Activated CD4-positive, alpha-beta T cell treated with anti-CD3 and anti-CD28 coated beads, Interleukin-2, amount 10 ng/mL, durations not matched to agents 7 days and 5 days (primary cell): Measurements from ENCODE around the gene PRKAR1B. TPM values are rescaled to one million over a fixed set of nuclear protein-coding genes. Genes with fewer than 3 reads are reported as not detected.

Experiments used
- CTCF ChIA-PET: fragments of 350-600 bp; sonication (Branson Sonifier 250); formaldehyde crosslinking; loops from one replicate; lab custom pipeline; 2021; ENCODE audit warnings: antibody characterized with exemption; lab: Charles Lee
- POLR2A ChIA-PET: fragments of 350-600 bp; sonication (Branson Sonifier 250); formaldehyde crosslinking; loops from one replicate; lab custom pipeline; 2021; ENCODE audit warnings: antibody characterized with exemption; lab: Charles Lee
- DNase-seq: peaks from one replicate; pipeline ENCODE4 v3.0.0-alpha.2; 2020
- H3K27ac Mint-ChIP-seq: one replicate; pipeline ENCODE4 v1.8.0; 2021; ENCODE audit warnings: mild to moderate bottlenecking, moderate library complexity, mixed read lengths
- H3K27me3 Mint-ChIP-seq: one replicate; pipeline ENCODE4 v1.8.0; 2021; ENCODE audit warnings: mixed read lengths
- H3K36me3 Mint-ChIP-seq: one replicate; pipeline ENCODE4 v1.8.0; 2021; ENCODE audit warnings: low read depth, mixed read lengths
- H3K4me1 Mint-ChIP-seq: one replicate; pipeline ENCODE4 v1.8.0; 2021; ENCODE audit warnings: mixed read lengths
- H3K4me3 Mint-ChIP-seq: one replicate; pipeline ENCODE4 v1.8.0; 2021; ENCODE audit warnings: mild to moderate bottlenecking, moderate library complexity, mixed read lengths
- H3K9me3 Mint-ChIP-seq: one replicate; pipeline ENCODE4 v1.8.0; 2021; ENCODE audit warnings: mixed read lengths
- total RNA-seq, 2 experiments: library from RNA; stranded (reverse); gene quantifications; one replicate each; pipeline ENCODE4 v1.2.3, GENCODE V29; 2021

PRKAR1B gene
- total RNA-seq, 2 experiments from 2014 or later = 29.8 to 32.5 TPM

DNA sequence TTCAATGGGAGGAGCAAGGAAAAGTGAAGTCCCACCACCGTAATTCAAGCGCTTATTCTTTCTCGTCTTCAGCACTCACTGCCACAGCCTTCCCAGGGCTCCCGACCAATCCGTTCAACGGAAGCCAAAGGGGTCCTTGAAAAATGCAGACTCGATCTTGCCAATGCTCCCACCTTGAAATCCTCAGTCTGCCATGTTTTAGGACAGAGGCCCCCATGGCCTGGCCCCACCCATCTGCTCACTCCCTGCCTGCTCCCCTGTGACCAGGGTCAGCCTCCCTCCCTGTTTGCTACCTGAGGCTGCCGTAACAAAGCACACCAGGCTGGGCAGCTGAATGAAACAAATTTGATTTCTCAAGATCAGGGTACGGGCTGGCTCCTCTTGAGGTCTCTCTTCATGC is 3.5 kb downstream of the PRKAR1B start:
- no peak overlapping the region for H3K27ac Mint-ChIP-seq
- ChIA-PET POLR2A (no interaction called here), CTCF (no interaction called here)
- no peak overlapping the region for H3K4me3 Mint-ChIP-seq
- peaks cover 30% of the 10 kb centered on the region for H3K4me1 Mint-ChIP-seq
- H3K27me3 Mint-ChIP-seq = no peaks in the 10 kb centered on the region
- DNase-seq = no peak
- H3K36me3 Mint-ChIP-seq = peaks cover 48% of the 10 kb centered on the region
- H3K9me3 Mint-ChIP-seq = peaks cover 39% of the 10 kb centered on the region

DNA sequence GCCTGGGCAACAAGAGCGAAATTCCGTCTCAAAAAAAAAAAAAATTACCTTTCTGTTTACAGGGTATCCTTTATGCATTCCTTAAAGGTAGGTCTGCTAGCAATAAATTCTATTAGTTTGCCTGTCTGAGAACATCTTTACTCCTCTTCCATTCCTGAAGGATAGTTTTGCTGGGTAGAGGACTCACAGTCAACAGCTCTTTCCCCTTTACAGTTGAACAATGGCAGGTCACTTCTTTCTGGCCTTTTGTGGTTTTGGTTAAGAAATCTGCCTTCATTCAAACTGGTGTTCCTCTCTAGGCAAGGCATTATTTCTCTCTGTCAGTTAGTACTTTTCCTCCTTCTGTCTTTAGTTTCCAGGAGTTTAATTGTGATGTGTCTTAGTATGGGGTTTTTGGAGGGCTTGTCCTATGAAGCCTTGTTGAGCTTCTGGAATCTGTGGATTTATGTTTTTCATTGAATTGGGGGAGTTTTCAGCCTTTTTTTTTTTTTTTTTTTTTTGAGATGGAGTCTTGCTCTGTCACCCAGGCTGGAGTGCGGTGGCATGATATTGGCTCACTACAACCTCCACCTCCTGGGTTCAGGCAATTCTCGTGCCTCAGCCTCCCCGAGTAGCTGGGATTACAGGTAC is 5.3 kb downstream of the PRKAR1B start:
- ChIA-PET CTCF (no interaction called here), POLR2A (no interaction called here)
- DNase-seq = no peak
- peaks cover 48% of the 10 kb centered on the region for H3K36me3 Mint-ChIP-seq
- no peak overlapping the region for H3K4me3 Mint-ChIP-seq
- peaks cover 20% of the 10 kb centered on the region for H3K4me1 Mint-ChIP-seq
- H3K27me3 Mint-ChIP-seq = no peaks in the 10 kb centered on the region
- peaks cover 39% of the 10 kb centered on the region for H3K9me3 Mint-ChIP-seq
- no peak overlapping the region for H3K27ac Mint-ChIP-seq

DNA sequence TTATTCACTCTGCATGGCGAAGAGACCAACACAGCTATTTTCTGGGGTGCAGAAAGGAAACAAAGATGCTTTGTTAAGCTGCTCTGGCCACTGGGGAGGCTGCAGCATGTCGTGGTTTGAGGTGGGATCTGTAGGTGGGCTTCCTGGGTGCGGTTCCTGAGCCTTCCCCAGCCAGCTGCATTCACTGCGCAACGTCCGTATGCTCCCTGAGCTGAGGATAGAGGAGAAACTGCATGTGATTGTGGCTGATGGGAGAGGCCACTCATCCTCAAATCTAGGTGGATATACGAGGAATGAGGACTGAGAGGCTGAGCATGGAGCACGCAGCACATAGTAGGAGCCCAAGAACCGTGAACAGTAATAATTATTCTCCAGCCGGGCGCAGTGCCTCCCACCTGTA is 10.4 kb downstream of the PRKAR1B start:
- ChIA-PET CTCF (interaction anchor here (0.6 to 1.2 kb wide), 2 partner anchors 25 to 69 kb away, joined by 3 read pairs; no protein-coding TSS in a partner anchor), POLR2A (no interaction called here)
- Mint-ChIP-seq H3K4me1 (peaks cover 8% of the 10 kb centered on the region), H3K36me3 (peaks cover 11% of the 10 kb centered on the region), H3K27me3 (no peaks in the 10 kb centered on the region), H3K9me3 (peaks cover 10% of the 10 kb centered on the region), H3K27ac (no peak overlapping the region), H3K4me3 (no peak overlapping the region)
- no peak for DNase-seq

GRCh38 chr7:716222-716621 is 10.9 kb downstream of the PRKAR1B start:
- H3K27ac Mint-ChIP-seq = no peak overlapping the region
- no peak for DNase-seq
- H3K9me3 Mint-ChIP-seq = peaks cover 9% of the 10 kb centered on the region
- peaks cover 8% of the 10 kb centered on the region for H3K4me1 Mint-ChIP-seq
- ChIA-PET POLR2A (no interaction called here), CTCF (interaction anchor here (0.6 to 1.2 kb wide), 4 partner anchors 15 to 68 kb away, joined by 3 to 8 read pairs (median 4); no protein-coding TSS in a partner anchor)
- H3K27me3 Mint-ChIP-seq = no peaks in the 10 kb centered on the region
- H3K36me3 Mint-ChIP-seq = peaks cover 10% of the 10 kb centered on the region
- H3K4me3 Mint-ChIP-seq = no peak overlapping the region

- DNase-seq = no peak
- Mint-ChIP-seq H3K27ac (no peak overlapping the region), H3K4me3 (no peak overlapping the region), H3K36me3 (peaks cover 6% of the 10 kb centered on the region), H3K9me3 (no peaks in the 10 kb centered on the region), H3K27me3 (no peaks in the 10 kb centered on the region), H3K4me1 (peaks cover 8% of the 10 kb centered on the region)
- POLR2A ChIA-PET = no interaction called here
- CTCF ChIA-PET = no interaction called here
Measured at GRCh38 chr7:714251-714671, 12.8 kb downstream of the PRKAR1B start.

GRCh38 chr7:713488-714230 is 13.4 kb downstream of the PRKAR1B start:
- Mint-ChIP-seq H3K4me1 (peaks cover 8% of the 10 kb centered on the region), H3K27ac (peak overlapping the region; percentile 2), H3K4me3 (peak overlapping the region; percentile 17), H3K27me3 (no peaks in the 10 kb centered on the region), H3K36me3 (peaks cover 6% of the 10 kb centered on the region), H3K9me3 (no peaks in the 10 kb centered on the region)
- POLR2A ChIA-PET = no interaction called here
- no peak for DNase-seq
- CTCF ChIA-PET = no interaction called here

- DNase-seq = no peak
- H3K27ac Mint-ChIP-seq = no peak overlapping the region
- H3K4me1 Mint-ChIP-seq = peaks cover 6% of the 10 kb centered on the region
- CTCF ChIA-PET = no interaction called here
- POLR2A ChIA-PET = no interaction called here
- H3K9me3 Mint-ChIP-seq = no peaks in the 10 kb centered on the region
- H3K4me3 Mint-ChIP-seq = peak overlapping the region; percentile 52
- peaks cover 6% of the 10 kb centered on the region for H3K36me3 Mint-ChIP-seq
- no peaks in the 10 kb centered on the region for H3K27me3 Mint-ChIP-seq
Measured at GRCh38 chr7:713139-713457, 14.0 kb downstream of the PRKAR1B start.

DNA sequence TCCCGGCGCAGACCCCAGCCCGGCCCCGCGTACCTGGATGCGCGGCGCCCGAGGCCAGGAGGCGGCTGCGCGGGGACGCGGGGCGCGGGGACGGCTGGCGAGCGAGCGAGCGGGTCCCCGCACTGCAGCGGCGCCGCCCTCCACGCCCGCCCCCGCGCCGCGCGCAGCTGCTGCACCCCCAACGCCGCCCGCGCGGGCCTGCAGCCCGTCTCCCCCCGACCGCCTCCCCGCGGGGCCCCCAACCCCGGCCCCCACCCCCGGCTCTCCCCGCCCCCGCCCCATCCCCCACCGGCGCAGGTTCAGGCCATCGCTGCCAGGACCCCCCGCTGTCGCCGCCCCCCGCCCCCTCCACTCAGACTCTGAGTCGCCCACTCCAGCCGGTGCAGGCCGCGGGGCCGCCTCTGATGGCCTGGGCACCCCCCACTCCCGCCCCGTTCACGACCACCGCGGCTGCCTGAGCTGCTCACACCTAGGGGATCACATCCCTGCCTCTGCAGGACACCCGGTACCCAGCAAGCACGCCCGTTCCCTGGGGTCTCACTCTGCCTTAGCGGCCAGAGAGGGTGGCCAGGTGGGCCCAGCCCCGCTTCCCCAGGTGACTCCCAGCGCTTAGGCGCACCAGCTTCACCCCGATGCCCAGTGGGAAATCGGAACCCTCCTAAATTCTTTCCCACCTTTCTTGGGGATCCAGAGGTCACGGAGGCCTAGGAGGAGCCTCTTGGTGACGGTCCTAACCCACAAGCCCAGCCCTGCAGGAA is 14.5 kb downstream of the PRKAR1B start:
- no peaks in the 10 kb centered on the region for H3K9me3 Mint-ChIP-seq
- H3K4me1 Mint-ChIP-seq = peaks cover 6% of the 10 kb centered on the region
- peaks cover 9% of the 10 kb centered on the region for H3K36me3 Mint-ChIP-seq
- peak overlapping the region; percentile 52 for H3K4me3 Mint-ChIP-seq
- ChIA-PET CTCF (no interaction called here), POLR2A (no interaction called here)
- H3K27me3 Mint-ChIP-seq = no peaks in the 10 kb centered on the region
- peak overlapping the region; percentile 41 for H3K27ac Mint-ChIP-seq
- DNase-seq = no peak

- no peak for DNase-seq
- Mint-ChIP-seq H3K4me1 (peaks cover 6% of the 10 kb centered on the region), H3K27ac (no peak overlapping the region), H3K4me3 (no peak overlapping the region), H3K36me3 (peaks cover 12% of the 10 kb centered on the region), H3K27me3 (no peaks in the 10 kb centered on the region), H3K9me3 (no peaks in the 10 kb centered on the region)
- POLR2A ChIA-PET = no interaction called here
- CTCF ChIA-PET = no interaction called here
Measured at GRCh38 chr7:711922-712380, 15.1 kb downstream of the PRKAR1B start.

- H3K36me3 Mint-ChIP-seq = peaks cover 12% of the 10 kb centered on the region
- no peaks in the 10 kb centered on the region for H3K27me3 Mint-ChIP-seq
- POLR2A ChIA-PET = no interaction called here
- CTCF ChIA-PET = no interaction called here
- H3K27ac Mint-ChIP-seq = no peak overlapping the region
- DNase-seq = no peak
- peak overlapping the region; percentile 13 for H3K4me3 Mint-ChIP-seq
- no peaks in the 10 kb centered on the region for H3K9me3 Mint-ChIP-seq
- peaks cover 6% of the 10 kb centered on the region for H3K4me1 Mint-ChIP-seq
Measured at GRCh38 chr7:711093-711921, 15.8 kb downstream of the PRKAR1B start.

- H3K27ac Mint-ChIP-seq = no peak overlapping the region
- ChIA-PET CTCF (no interaction called here), POLR2A (no interaction called here)
- H3K9me3 Mint-ChIP-seq = no peaks in the 10 kb centered on the region
- DNase-seq = no peak
- no peak overlapping the region for H3K4me3 Mint-ChIP-seq
- peaks cover 12% of the 10 kb centered on the region for H3K36me3 Mint-ChIP-seq
- peaks cover 6% of the 10 kb centered on the region for H3K4me1 Mint-ChIP-seq
- no peaks in the 10 kb centered on the region for H3K27me3 Mint-ChIP-seq
Measured at GRCh38 chr7:710161-710560, 16.9 kb downstream of the PRKAR1B start.

DNA sequence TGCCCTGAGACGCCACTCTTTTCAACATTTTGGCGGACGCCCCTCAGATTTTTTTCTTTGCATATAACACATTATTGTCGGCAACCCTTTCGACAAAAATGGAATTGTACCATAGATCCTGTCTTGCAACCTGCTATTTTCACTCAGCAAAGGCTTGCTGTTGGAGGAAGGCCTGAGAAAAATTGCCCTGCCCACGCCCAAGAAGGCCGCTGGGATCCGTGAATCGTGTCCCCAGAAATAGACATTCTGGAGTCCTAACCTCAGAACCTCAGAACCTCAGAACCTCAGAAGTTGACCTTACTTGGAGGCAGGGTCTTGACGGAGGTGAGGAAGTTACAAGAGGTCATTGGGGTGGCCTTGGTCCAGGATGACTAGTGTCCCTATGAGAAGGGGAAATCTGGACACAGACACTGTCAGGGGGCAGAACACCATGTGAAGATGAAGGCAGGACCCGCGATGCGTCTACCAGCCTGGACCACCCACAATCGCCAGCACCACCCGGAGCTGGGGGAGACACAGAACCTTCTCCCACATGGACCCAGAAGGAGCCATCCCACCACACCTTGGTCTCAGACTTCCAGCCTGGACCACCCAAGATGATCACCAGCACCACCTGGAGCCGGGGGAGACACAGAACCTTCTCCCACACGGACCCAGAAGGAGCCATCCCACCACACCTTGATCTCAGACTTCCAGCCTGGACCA is 19.6 kb downstream of the PRKAR1B start:
- Mint-ChIP-seq H3K4me3 (no peak overlapping the region), H3K27me3 (no peaks in the 10 kb centered on the region), H3K9me3 (peaks cover 6% of the 10 kb centered on the region), H3K27ac (no peak overlapping the region), H3K36me3 (peaks cover 21% of the 10 kb centered on the region), H3K4me1 (no peaks in the 10 kb centered on the region)
- CTCF ChIA-PET = no interaction called here
- DNase-seq = no peak
- POLR2A ChIA-PET = no interaction called here
